Progenitor cell of endocrine pancreas (in vitro differentiated cells): ENCODE data around the gene SMAD6. TPM values are rescaled to one million over a fixed set of nuclear protein-coding genes. Genes with fewer than 3 reads are reported as not detected.
A peak's percentile ranks its signal among the peaks of the same experiment; 100 is the strongest.

Experiments used
- DNase-seq: peaks from one replicate; pipeline ENCODE4 v3.0.0; 2021; ENCODE audit warnings: low spot score; ENCODE audit not compliant: unreplicated experiment
- H3K27ac Mint-ChIP-seq: 2 replicates; pipeline ENCODE4 v1.8.0; 2021; ENCODE audit warnings: mild to moderate bottlenecking, moderate library complexity, mixed read lengths
- H3K27me3 Mint-ChIP-seq: 2 replicates; pipeline ENCODE4 v1.8.0; 2021; ENCODE audit warnings: mixed read lengths
- H3K36me3 Mint-ChIP-seq: 2 replicates; pipeline ENCODE4 v1.8.0; 2022; ENCODE audit warnings: mixed read lengths; ENCODE audit not compliant: insufficient read depth
- H3K4me1 Mint-ChIP-seq: 2 replicates; pipeline ENCODE4 v1.8.0; 2021; ENCODE audit warnings: low read depth, mixed read lengths
- H3K4me3 Mint-ChIP-seq: 2 replicates; pipeline ENCODE4 v1.8.0; 2021; ENCODE audit warnings: low read depth, mild to moderate bottlenecking, moderate library complexity, mixed read lengths
- H3K9me3 Mint-ChIP-seq: 2 replicates; pipeline ENCODE4 v1.8.0; 2021; ENCODE audit warnings: low read depth, mixed read lengths
- CTCF ChIP-seq: fragments of 200-600 bp; sonication (generic); IDR thresholded peaks from one replicate; pipeline ENCODE4 v1.5.0; 2021; ENCODE audit warnings: antibody characterized with exemption, mild to moderate bottlenecking; ENCODE audit not compliant: unreplicated experiment
- total RNA-seq: library from RNA; stranded (reverse); gene quantifications from 2 replicates; pipeline ENCODE4 v1.2.1, GENCODE V29; 2021

SMAD6 gene
- total RNA-seq, 1 donor from 2014 or later: 38.9 TPM

GRCh38 chr15:66802025-66803001, 100.3 kb downstream of the SMAD6 start:
- Mint-ChIP-seq H3K36me3 (no peaks in the 10 kb centered on the region), H3K4me3 (no peak overlapping the region), H3K27ac (peak overlapping the region; percentile 87), H3K9me3 (peaks cover 5% of the 10 kb centered on the region), H3K4me1 (peaks cover 14% of the 10 kb centered on the region), H3K27me3 (peaks cover 5% of the 10 kb centered on the region)
- DNase-seq: no peak
- TF ChIP-seq CTCF: no peak

- Mint-ChIP-seq H3K27ac (peak overlapping the region; percentile 87), H3K4me3 (no peak overlapping the region), H3K4me1 (peaks cover 14% of the 10 kb centered on the region), H3K36me3 (no peaks in the 10 kb centered on the region), H3K27me3 (no peaks in the 10 kb centered on the region), H3K9me3 (peaks cover 7% of the 10 kb centered on the region)
- no peak for TF ChIP-seq CTCF
- peak; percentile 79 for DNase-seq
Observed at GRCh38 chr15:66803182-66803729, 101.2 kb downstream of the SMAD6 start.

- Mint-ChIP-seq H3K36me3 (no peaks in the 10 kb centered on the region), H3K27ac (peak overlapping the region; percentile 87), H3K9me3 (peaks cover 7% of the 10 kb centered on the region), H3K27me3 (no peaks in the 10 kb centered on the region), H3K4me1 (peaks cover 14% of the 10 kb centered on the region), H3K4me3 (no peak overlapping the region)
- TF ChIP-seq CTCF: no peak
- no peak for DNase-seq
Observed at GRCh38 chr15:66803749-66804148, 101.7 kb downstream of the SMAD6 start.

GRCh38 chr15:66805202-66805885, 103.3 kb downstream of the SMAD6 start:
- H3K9me3 Mint-ChIP-seq: peaks cover 7% of the 10 kb centered on the region
- no peaks in the 10 kb centered on the region for H3K36me3 Mint-ChIP-seq
- no peak for DNase-seq
- H3K27ac Mint-ChIP-seq: no peak overlapping the region
- H3K4me1 Mint-ChIP-seq: peaks cover 16% of the 10 kb centered on the region
- H3K4me3 Mint-ChIP-seq: no peak overlapping the region
- no peak for TF ChIP-seq CTCF
- no peaks in the 10 kb centered on the region for H3K27me3 Mint-ChIP-seq

GRCh38 chr15:66808181-66808824, 106.3 kb downstream of the SMAD6 start:
- H3K4me3 Mint-ChIP-seq: no peak overlapping the region
- no peak for DNase-seq
- no peaks in the 10 kb centered on the region for H3K27me3 Mint-ChIP-seq
- H3K4me1 Mint-ChIP-seq: peaks cover 7% of the 10 kb centered on the region
- H3K36me3 Mint-ChIP-seq: no peaks in the 10 kb centered on the region
- peaks cover 15% of the 10 kb centered on the region for H3K9me3 Mint-ChIP-seq
- no peak overlapping the region for H3K27ac Mint-ChIP-seq
- TF ChIP-seq CTCF: no peak
